Fibroblast of lung (primary cell): ENCODE data around the gene ODAD3. TPM values are rescaled to one million over a fixed set of nuclear protein-coding genes. Genes with fewer than 3 reads are reported as not detected.
"Not testable (repeated sequence)": the region's sequence is repeated elsewhere in the genome, so short reads cannot be mapped to it uniquely, and the experiment has no call there.

ENCODE experiments used
- DNase-seq, 2 donors: peaks; one replicate each; pipeline versions ENCODE4 v3.0.0 to v3.0.0-alpha.2; 2010; ENCODE audit warnings: low read depth in 2 of 2
- H2AFZ ChIP-seq: 2 replicates; pipeline ENCODE4 v1.5.1; 2012; ENCODE audit warnings: low read length, control low read depth, inconsistent platforms
- H3K27ac ChIP-seq: 2 replicates; pipeline ENCODE4 v1.5.1; 2011; ENCODE audit warnings: low read length, control low read depth; ENCODE audit not compliant: insufficient read depth
- H3K27me3 ChIP-seq: 2 replicates; pipeline ENCODE4 v1.5.1; 2011; ENCODE audit warnings: mild to moderate bottlenecking, low read length; ENCODE audit not compliant: control insufficient read depth, insufficient read depth
- H3K36me3 ChIP-seq: 2 replicates; pipeline ENCODE4 v1.5.1; 2011; ENCODE audit warnings: low read length; ENCODE audit not compliant: control insufficient read depth, insufficient read depth
- H3K4me1 ChIP-seq: 2 replicates; pipeline ENCODE4 v1.5.1; 2011; ENCODE audit warnings: low read length; ENCODE audit not compliant: control insufficient read depth, insufficient read depth; ENCODE audit errors: extremely low read depth
- H3K4me2 ChIP-seq: 2 replicates; pipeline ENCODE4 v1.5.1; 2011; ENCODE audit warnings: low read length, control low read depth; ENCODE audit not compliant: insufficient read depth; ENCODE audit errors: extremely low read depth
- H3K4me3 ChIP-seq, 4 experiments: fragments of 200-600 bp in 1 of 4; sonication (generic) in 1 of 4; replicated peaks in 1 of 4; 2 replicates each; pipeline ENCODE4 v1.5.1; 2011 to 2016; ENCODE audit warnings: low read length in 4 of 4, low read depth in 3 of 4, mild to moderate bottlenecking in 3 of 4, control low read depth in 2 of 4, inconsistent platforms in 1 of 4, mixed read lengths in 1 of 4; ENCODE audit not compliant: insufficient read depth in 1 of 4; ENCODE audit errors: control extremely low read depth in 1 of 4
- H3K79me2 ChIP-seq: 2 replicates; pipeline ENCODE4 v1.5.1; 2012; ENCODE audit warnings: mild to moderate bottlenecking, low read length, inconsistent platforms; ENCODE audit not compliant: control insufficient read depth, insufficient read depth
- H3K9ac ChIP-seq: 2 replicates; pipeline ENCODE4 v1.5.1; 2011; ENCODE audit warnings: mild to moderate bottlenecking, low read length, control low read depth; ENCODE audit not compliant: insufficient read depth
- H3K9me3 ChIP-seq: 2 replicates; pipeline ENCODE4 v1.5.1; 2012; ENCODE audit warnings: low read depth, low read length; ENCODE audit not compliant: control insufficient read depth, insufficient read depth
- H4K20me1 ChIP-seq: 2 replicates; pipeline ENCODE4 v1.5.1; 2011; ENCODE audit warnings: low read length; ENCODE audit not compliant: control insufficient read depth, insufficient read depth; ENCODE audit errors: extremely low read depth
- EZH2 ChIP-seq: IDR thresholded peaks from 2 replicates; pipeline ENCODE4 v1.5.1; 2012; ENCODE audit warnings: low read length, control low read depth, mild to moderate bottlenecking; ENCODE audit errors: missing control alignments
- polyA plus RNA-seq, 2 donors: library from polyadenylated mRNA; depleted of rRNA in 1 of 2; stranded (reverse) in 1 of 2; unstranded in 1 of 2; fragments of >200 nt; gene quantifications; 2 replicates each; pipeline ENCODE4 v1.2.1, GENCODE V29; 2011 to 2012; ENCODE audit warnings: missing spikeins in 1 of 2
- total RNA-seq: library from RNA; depleted of rRNA; stranded (reverse); fragments of >200 nt; gene quantifications from 2 replicates; pipeline ENCODE4 v1.2.1, GENCODE V29; 2014
- TF ChIP-seq, protein P1 (sequence below), 2 donors: IDR thresholded peaks in 1 of 2; conservative IDR thresholded peaks in 1 of 2; 1 replicate in 1 of 2; 2 replicates in 1 of 2; pipeline ENCODE4 v1.5.1; 2011 to 2012; ENCODE audit warnings: low read length in 2 of 2, control low read depth in 1 of 2, inconsistent platforms in 1 of 2, low read depth in 1 of 2, mild to moderate bottlenecking in 1 of 2

The ODAD3 gene
- total and polyA plus RNA-seq, 2 donors (not counting 1 experiment from before 2014, with no cell fraction given) = 0.32 to 0.66 TPM

DNA sequence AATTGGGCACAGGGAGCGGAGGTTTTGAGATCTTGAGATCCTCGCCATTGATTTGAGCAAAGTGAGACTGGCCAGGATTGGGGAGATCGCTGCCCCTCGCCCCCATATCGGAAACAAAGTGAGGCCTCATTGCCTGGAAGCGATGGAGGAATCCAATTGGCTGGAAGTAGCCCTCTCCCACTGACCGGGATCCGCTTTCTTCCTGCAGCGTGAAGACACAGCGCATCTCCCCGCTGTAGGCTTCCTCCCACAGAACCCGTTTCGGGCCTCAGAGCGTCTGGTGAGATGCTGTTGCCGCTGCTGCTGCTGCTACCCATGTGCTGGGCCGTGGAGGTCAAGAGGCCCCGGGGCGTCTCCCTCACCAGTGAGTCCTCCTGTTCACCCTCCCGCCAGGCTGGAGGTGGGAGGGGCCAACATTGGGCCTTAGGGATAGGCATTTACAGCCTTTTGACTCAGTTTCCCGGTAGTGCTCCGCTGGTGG is 952 bp upstream of the ODAD3 start:
- Histone ChIP-seq H3K4me2 (peak overlapping the region; percentile 97), H3K79me2 (peaks cover 18% of the 10 kb centered on the region), H3K4me3 (peak overlapping the region; percentile 77 to 96 (median 91)), H2AFZ (peak overlapping the region; percentile 97), H4K20me1 (no peaks in the 10 kb centered on the region), H3K4me1 (peaks cover 4% of the 10 kb centered on the region), H3K36me3 (peaks cover 5% of the 10 kb centered on the region), H3K9ac (peak overlapping the region; percentile 73), H3K9me3 (no peaks in the 10 kb centered on the region), H3K27me3 (no peaks in the 10 kb centered on the region), H3K27ac (peak overlapping the region; percentile 82)
- TF ChIP-seq, protein P1, sequence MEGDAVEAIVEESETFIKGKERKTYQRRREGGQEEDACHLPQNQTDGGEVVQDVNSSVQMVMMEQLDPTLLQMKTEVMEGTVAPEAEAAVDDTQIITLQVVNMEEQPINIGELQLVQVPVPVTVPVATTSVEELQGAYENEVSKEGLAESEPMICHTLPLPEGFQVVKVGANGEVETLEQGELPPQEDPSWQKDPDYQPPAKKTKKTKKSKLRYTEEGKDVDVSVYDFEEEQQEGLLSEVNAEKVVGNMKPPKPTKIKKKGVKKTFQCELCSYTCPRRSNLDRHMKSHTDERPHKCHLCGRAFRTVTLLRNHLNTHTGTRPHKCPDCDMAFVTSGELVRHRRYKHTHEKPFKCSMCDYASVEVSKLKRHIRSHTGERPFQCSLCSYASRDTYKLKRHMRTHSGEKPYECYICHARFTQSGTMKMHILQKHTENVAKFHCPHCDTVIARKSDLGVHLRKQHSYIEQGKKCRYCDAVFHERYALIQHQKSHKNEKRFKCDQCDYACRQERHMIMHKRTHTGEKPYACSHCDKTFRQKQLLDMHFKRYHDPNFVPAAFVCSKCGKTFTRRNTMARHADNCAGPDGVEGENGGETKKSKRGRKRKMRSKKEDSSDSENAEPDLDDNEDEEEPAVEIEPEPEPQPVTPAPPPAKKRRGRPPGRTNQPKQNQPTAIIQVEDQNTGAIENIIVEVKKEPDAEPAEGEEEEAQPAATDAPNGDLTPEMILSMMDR (conservative IDR thresholded peaks at IDR 0.05 in 1 of 2, IDR thresholded peaks at IDR 0.05 in 1 of 2; ENCODE audit: low read depth in 1 of 2, low read length in 2 of 2) = no peak
- TF ChIP-seq EZH2 = no peak
- peak; percentile 20 to 31 for DNase-seq

DNA sequence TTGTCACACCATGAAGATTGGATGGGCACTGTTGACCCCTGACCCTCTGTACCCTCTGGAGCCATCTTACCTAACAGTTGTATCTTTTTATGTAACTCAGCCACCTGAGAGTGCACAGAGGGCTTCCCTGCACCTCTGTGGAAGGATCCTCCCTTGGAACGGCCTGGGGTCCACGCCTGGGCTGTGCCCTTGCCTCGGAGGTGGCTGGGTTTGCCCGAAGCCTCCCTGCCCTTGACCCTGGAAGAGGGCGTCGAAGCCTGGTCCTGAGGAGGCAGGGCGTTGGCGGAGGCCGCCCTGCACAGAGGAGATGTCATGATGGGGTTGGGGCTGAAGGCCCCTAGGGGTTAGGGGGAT is 241 bp downstream of the ODAD3 start:
- Histone ChIP-seq H2AFZ (peak overlapping the region; percentile 90), H3K4me1 (peaks cover 4% of the 10 kb centered on the region), H3K9ac (peak overlapping the region; percentile 53), H3K27ac (peak overlapping the region; percentile 30), H3K4me2 (peak overlapping the region; percentile 61), H3K79me2 (peaks cover 18% of the 10 kb centered on the region), H4K20me1 (no peaks in the 10 kb centered on the region), H3K4me3 (peak overlapping the region; percentile 21 to 59 (median 37)), H3K9me3 (no peaks in the 10 kb centered on the region), H3K36me3 (peaks cover 3% of the 10 kb centered on the region), H3K27me3 (no peaks in the 10 kb centered on the region)
- TF ChIP-seq EZH2 = no peak
- TF ChIP-seq, protein P1 (conservative IDR thresholded peaks at IDR 0.05 in 1 of 2, IDR thresholded peaks at IDR 0.05 in 1 of 2; ENCODE audit: low read depth in 1 of 2, low read length in 2 of 2) = no peak
- DNase-seq = no peak

DNA sequence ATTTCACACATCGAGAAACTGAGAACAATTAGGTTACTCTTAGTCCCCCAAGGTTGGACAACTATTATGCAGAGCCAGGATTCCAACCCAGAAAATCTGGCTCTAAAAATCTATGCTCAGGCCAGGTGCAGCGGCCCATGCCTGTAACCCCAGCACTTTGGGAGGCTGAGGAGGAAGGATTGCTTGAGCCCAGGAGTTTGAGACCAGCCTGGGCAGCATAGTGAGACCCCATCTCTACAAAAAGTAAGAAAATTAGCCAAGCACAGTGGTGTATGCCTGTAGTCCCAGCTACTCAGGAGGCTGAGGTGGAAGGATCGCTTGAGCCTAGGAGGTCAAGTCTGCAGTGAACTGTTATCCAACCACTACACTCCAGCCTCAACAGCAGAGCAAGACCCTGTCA is 1.4 kb downstream of the ODAD3 start:
- not testable (repeated sequence) for H3K4me1 ChIP-seq, H3K4me2 ChIP-seq, H3K9me3 ChIP-seq, H3K27me3 ChIP-seq, DNase-seq, H2AFZ ChIP-seq, H3K36me3 ChIP-seq, H3K9ac ChIP-seq, H3K4me3 ChIP-seq, H3K27ac ChIP-seq, H4K20me1 ChIP-seq
- peaks cover 18% of the 10 kb centered on the region for H3K79me2 ChIP-seq
